ENCODE data around the gene CARNS1.

Gene CARNS1

GRCh38 chr11:67432655-67433349, 17.3 kb downstream of the CARNS1 start:
- Histone ChIP-seq H3K27ac (replicated peaks) (peak overlapping the region; percentile 17; the same call in 1 of the 2 replicates), H3K4me3 (replicated peaks; ENCODE audit: insufficient read depth, low read length) (no peak overlapping the region), H3K27me3 (ENCODE audit: insufficient read depth, poor library complexity, severe bottlenecking) (no peaks in the 10 kb centered on the region)
- TF ChIP-seq POLR2AphosphoS5 (IDR thresholded peaks at IDR 0.05; ENCODE audit: low read depth) (peak; percentile 15), CTCF (IDR thresholded peaks at IDR 0.05; ENCODE audit: insufficient read depth, low read length) (no peak)
- DNase-seq (ENCODE audit: low read depth in 1 of 2, low spot score in 1 of 2): no peak

GRCh38 chr11:67433536-67434394, 18.3 kb downstream of the CARNS1 start:
- peak overlapping the region; percentile 17; the same call in 1 of the 2 replicates for H3K27ac ChIP-seq (replicated peaks)
- TF ChIP-seq POLR2AphosphoS5 (IDR thresholded peaks at IDR 0.05; ENCODE audit: low read depth): 0 out of 2 replicates have a peak, but pooled peaks have one; percentile 48
- TF ChIP-seq SPI1 (IDR thresholded peaks at IDR 0.05; ENCODE audit: borderline replicate concordance, low read depth): no peak

GRCh38 chr11:67434395-67434881, 19.0 kb downstream of the CARNS1 start:
- Histone ChIP-seq H3K4me3 (replicated peaks; ENCODE audit: insufficient read depth, low read length) (no peak overlapping the region), H3K27ac (replicated peaks) (no peak overlapping the region; the same call in 1 of the 2 replicates)
- no peak for TF ChIP-seq SPI1 (IDR thresholded peaks at IDR 0.05; ENCODE audit: borderline replicate concordance, low read depth)
- TF ChIP-seq CTCF (IDR thresholded peaks at IDR 0.05; ENCODE audit: insufficient read depth, low read length): no peak
- no peak for TF ChIP-seq REST (IDR thresholded peaks at IDR 0.05; ENCODE audit: insufficient replicate concordance, low read depth)
- TF ChIP-seq POLR2AphosphoS5 (IDR thresholded peaks at IDR 0.05; ENCODE audit: low read depth): peak; percentile 66

More at GRCh38 chr11:67433536-67434394, 18.3 kb downstream of the CARNS1 start:
- Histone ChIP-seq H3K27me3 (ENCODE audit: insufficient read depth, poor library complexity, severe bottlenecking) (no peaks in the 10 kb centered on the region), H3K4me3 (replicated peaks; ENCODE audit: insufficient read depth, low read length) (no peak overlapping the region)
- no peak for DNase-seq (ENCODE audit: low read depth in 1 of 2, low spot score in 1 of 2)

GRCh38 chr11:67435031-67435726, 19.7 kb downstream of the CARNS1 start:
- no peak for DNase-seq (ENCODE audit: low read depth in 1 of 2, low spot score in 1 of 2)
- Histone ChIP-seq H3K27ac (replicated peaks) (peak overlapping the region; percentile 98), H3K4me3 (replicated peaks; ENCODE audit: insufficient read depth, low read length) (peak overlapping the region; percentile 58)

More at GRCh38 chr11:67434395-67434881, 19.0 kb downstream of the CARNS1 start:
- no peak for DNase-seq (ENCODE audit: low read depth in 1 of 2, low spot score in 1 of 2)
- H3K27me3 ChIP-seq (ENCODE audit: insufficient read depth, poor library complexity, severe bottlenecking): no peaks in the 10 kb centered on the region

More at GRCh38 chr11:67435031-67435726, 19.7 kb downstream of the CARNS1 start:
- no peaks in the 10 kb centered on the region for H3K27me3 ChIP-seq (ENCODE audit: insufficient read depth, poor library complexity, severe bottlenecking)
- TF ChIP-seq CTCF (IDR thresholded peaks at IDR 0.05; ENCODE audit: insufficient read depth, low read length) (no peak), POLR2AphosphoS5 (IDR thresholded peaks at IDR 0.05; ENCODE audit: low read depth) (peak; percentile 11; the same call in 1 of the 2 replicates), SPI1 (IDR thresholded peaks at IDR 0.05; ENCODE audit: borderline replicate concordance, low read depth) (no peak), REST (IDR thresholded peaks at IDR 0.05; ENCODE audit: insufficient replicate concordance, low read depth) (no peak)

All from HL-60 (cell line).